HG02938 (cell line): Measurements from ENCODE around the gene UBA1.

ENCODE experiments used
- ATAC-seq: cut with Tn5 transposase; IDR thresholded peaks from one replicate; pipeline ENCODE4 v1.9.1; 2021; ENCODE audit warnings: mild to moderate bottlenecking, moderate library complexity; ENCODE audit not compliant: unreplicated experiment

The UBA1 gene

GRCh38 chrX:47187106-47187677 is 6.4 kb upstream of the UBA1 start:
- no peak for ATAC-seq

GRCh38 chrX:47189906-47190305 is 3.7 kb upstream of the UBA1 start:
- no peak for ATAC-seq

- peak; percentile 55 for ATAC-seq
Measured at GRCh38 chrX:47190445-47191269, 3.0 kb upstream of the UBA1 start.

GRCh38 chrX:47191331-47191730 is 2.3 kb upstream of the UBA1 start:
- no peak for ATAC-seq

GRCh38 chrX:47191806-47192401 is 1.7 kb upstream of the UBA1 start:
- no peak for ATAC-seq

- ATAC-seq: no peak
Measured at GRCh38 chrX:47194194-47194787, 662 bp downstream of the UBA1 start.

GRCh38 chrX:47196098-47196497 is 2.5 kb downstream of the UBA1 start:
- ATAC-seq: no peak

- no peak for ATAC-seq
Measured at GRCh38 chrX:47197526-47197925, 3.9 kb downstream of the UBA1 start.

- ATAC-seq: no peak
Measured at GRCh38 chrX:47198026-47198686, 4.5 kb downstream of the UBA1 start.

GRCh38 chrX:47198687-47199080 is 5.1 kb downstream of the UBA1 start:
- no peak for ATAC-seq

- ATAC-seq: no peak
Measured at GRCh38 chrX:47199286-47199685, 5.7 kb downstream of the UBA1 start.

GRCh38 chrX:47200385-47201150 is 6.9 kb downstream of the UBA1 start:
- no peak for ATAC-seq

- ATAC-seq: no peak
Measured at GRCh38 chrX:47201345-47201944, 7.8 kb downstream of the UBA1 start.

GRCh38 chrX:47202316-47202715 is 8.7 kb downstream of the UBA1 start:
- ATAC-seq: no peak

GRCh38 chrX:47202877-47203276 is 9.2 kb downstream of the UBA1 start:
- ATAC-seq: no peak

- no peak for ATAC-seq
Measured at GRCh38 chrX:47204970-47205369, 11.3 kb downstream of the UBA1 start.

- no peak for ATAC-seq
Measured at GRCh38 chrX:47206316-47206715, 12.7 kb downstream of the UBA1 start.

- ATAC-seq: no peak
Measured at GRCh38 chrX:47208108-47208507, 14.5 kb downstream of the UBA1 start.

- no peak for ATAC-seq
Measured at GRCh38 chrX:47209508-47210238, 16.0 kb downstream of the UBA1 start.
